Measurements from ENCODE around the gene RALY. TPM values are rescaled to one million over a fixed set of nuclear protein-coding genes. Genes with fewer than 3 reads are reported as not detected.
A peak's percentile ranks its signal among the peaks of the same experiment; 100 is the strongest.

RALY gene
- total RNA-seq, 4 donors from 2014 or later = 100 to 115 (median 106) TPM

DNA sequence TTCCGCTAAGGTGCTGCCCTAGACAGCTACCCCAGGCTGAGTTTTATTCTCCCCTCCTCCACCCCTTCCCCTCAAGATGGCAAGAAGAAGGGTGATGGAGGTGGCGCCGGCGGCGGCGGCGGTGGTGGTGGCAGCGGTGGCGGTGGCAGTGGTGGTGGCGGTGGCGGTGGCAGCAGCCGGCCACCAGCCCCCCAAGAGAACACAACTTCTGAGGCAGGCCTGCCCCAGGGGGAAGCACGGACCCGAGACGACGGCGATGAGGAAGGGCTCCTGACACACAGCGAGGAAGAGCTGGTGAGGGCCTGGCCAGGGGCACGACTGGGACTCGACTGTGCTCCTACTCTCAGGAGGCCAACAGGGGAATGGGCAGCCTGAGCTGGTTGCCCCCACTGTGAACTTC, 83.2 kb downstream of the RALY start:
- H3K27me3 ChIP-seq = no peaks in the 10 kb centered on the region
- H3K27ac ChIP-seq = no peak overlapping the region
- H3K4me1 ChIP-seq = no peaks in the 10 kb centered on the region
- DNase-seq = no peak
- TF ChIP-seq, protein P1, sequence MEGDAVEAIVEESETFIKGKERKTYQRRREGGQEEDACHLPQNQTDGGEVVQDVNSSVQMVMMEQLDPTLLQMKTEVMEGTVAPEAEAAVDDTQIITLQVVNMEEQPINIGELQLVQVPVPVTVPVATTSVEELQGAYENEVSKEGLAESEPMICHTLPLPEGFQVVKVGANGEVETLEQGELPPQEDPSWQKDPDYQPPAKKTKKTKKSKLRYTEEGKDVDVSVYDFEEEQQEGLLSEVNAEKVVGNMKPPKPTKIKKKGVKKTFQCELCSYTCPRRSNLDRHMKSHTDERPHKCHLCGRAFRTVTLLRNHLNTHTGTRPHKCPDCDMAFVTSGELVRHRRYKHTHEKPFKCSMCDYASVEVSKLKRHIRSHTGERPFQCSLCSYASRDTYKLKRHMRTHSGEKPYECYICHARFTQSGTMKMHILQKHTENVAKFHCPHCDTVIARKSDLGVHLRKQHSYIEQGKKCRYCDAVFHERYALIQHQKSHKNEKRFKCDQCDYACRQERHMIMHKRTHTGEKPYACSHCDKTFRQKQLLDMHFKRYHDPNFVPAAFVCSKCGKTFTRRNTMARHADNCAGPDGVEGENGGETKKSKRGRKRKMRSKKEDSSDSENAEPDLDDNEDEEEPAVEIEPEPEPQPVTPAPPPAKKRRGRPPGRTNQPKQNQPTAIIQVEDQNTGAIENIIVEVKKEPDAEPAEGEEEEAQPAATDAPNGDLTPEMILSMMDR (IDR thresholded peaks at IDR 0.05) = no peak
- TF ChIP-seq POLR2A (IDR thresholded peaks at IDR 0.05) = no peak
- peaks cover 0 to 90% (median 0%) of the 10 kb centered on the region in 3 donors for H3K36me3 ChIP-seq
- no peak overlapping the region for H3K4me3 ChIP-seq
- H3K9me3 ChIP-seq = no peaks in the 10 kb centered on the region

DNA sequence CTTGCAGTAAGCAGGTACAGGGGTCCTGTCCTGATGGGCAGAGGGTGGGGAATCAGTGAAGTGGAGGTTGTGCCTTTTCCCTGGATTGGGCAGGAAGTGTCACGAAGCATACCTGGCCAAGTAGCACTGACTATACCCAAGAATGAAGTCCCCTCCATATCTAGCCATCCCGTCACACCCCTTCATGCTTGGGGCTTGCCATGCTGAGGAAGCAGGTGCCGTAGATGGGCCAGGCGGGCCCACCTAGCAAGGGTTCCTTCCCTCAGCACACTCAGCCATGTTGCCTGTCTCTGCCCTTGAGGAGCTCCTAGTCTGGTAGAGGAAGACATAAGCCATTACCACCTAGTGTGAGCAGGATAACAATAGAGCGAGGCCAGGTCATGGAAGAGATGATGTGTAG, 84.8 kb downstream of the RALY start:
- TF ChIP-seq, protein P1 (IDR thresholded peaks at IDR 0.05) = no peak
- TF ChIP-seq POLR2A (IDR thresholded peaks at IDR 0.05) = no peak
- H3K27ac ChIP-seq = no peak overlapping the region
- DNase-seq = no peak
- no peaks in the 10 kb centered on the region for H3K27me3 ChIP-seq
- no peaks in the 10 kb centered on the region for H3K4me1 ChIP-seq
- no peak overlapping the region for H3K4me3 ChIP-seq
- H3K36me3 ChIP-seq = peaks cover 0 to 91% (median 0%) of the 10 kb centered on the region in 3 donors
- H3K9me3 ChIP-seq = no peaks in the 10 kb centered on the region

DNA sequence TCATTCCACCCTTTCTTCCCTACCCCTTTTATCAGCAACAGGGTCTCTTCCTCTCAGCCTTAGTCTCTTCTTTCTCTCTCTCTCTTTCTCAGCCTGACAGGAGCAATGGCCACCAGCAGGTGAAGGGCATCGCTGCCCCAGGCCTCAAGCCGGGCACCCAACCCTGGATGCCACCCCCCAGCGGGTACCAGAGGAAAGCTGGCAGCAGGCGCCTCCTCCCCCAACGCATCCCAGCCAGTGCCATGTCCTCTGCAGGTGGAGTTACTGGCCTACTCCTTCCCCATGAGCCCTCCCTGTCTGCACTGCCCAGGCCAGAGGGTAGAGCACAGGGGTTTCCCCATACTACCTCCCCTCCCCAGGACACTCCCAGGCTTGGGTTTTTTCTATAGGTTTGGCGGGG, 86.1 kb downstream of the RALY start:
- TF ChIP-seq, protein P1 (IDR thresholded peaks at IDR 0.05) = no peak
- no peak for TF ChIP-seq POLR2A (IDR thresholded peaks at IDR 0.05)
- peaks cover 0 to 91% (median 0%) of the 10 kb centered on the region in 3 donors for H3K36me3 ChIP-seq
- H3K9me3 ChIP-seq = no peaks in the 10 kb centered on the region
- no peaks in the 10 kb centered on the region for H3K27me3 ChIP-seq
- H3K4me1 ChIP-seq = no peaks in the 10 kb centered on the region
- H3K27ac ChIP-seq = no peak overlapping the region
- no peak overlapping the region for H3K4me3 ChIP-seq
- DNase-seq = no peak

DNA sequence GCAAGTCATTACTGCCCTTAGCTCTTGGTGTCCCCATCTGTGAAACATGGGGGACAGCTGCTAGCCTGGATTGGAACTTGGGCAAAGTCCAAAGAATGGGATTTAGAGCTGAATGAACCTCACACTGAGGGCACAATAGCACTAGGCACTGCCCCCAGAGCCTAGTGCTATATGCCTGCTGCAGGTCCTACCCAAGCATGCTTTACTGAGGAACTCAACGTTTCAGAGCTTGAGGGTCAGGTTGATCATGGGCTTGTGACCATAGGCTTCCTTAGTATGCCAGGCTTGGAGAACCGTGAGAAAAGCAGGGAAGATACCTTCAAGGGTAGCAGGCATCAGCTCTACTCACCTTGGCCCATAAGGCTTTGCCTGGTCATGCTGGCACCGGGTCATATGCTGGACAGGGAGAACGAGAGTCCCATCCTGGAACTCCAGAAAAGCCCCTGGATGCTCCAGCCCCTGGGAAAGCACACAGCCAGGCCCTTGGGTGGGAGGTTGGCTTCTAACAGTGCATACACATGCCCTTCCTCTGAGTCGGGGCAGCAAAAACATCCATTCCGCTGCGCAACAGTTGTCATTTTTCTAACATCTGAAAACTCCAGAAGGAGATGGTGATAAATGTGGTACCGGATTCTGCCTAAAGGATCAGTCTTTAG, 88.6 kb downstream of the RALY start:
- H3K27ac ChIP-seq = no peak overlapping the region

DNA sequence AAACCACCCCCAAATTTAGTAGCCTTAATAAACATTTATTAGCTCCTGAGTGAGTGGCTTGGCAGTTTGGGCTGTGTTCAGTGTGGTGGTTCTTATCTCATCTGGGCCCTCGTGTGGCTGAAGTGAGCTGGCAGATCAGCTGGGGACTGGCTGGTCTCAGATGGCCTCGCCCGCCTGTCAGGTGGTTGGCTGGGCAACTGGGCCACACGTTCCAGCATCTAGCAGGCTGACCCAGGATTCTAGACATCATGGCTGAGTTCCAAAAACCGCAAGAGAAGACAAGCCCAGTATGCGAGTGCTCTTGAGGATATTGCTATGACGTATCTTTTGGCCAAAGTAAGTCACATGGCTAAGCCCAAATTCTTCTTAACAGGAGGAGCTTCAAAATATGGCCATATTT, 89.4 kb downstream of the RALY start:
- Histone ChIP-seq H3K4me1 (no peaks in the 10 kb centered on the region), H3K9me3 (no peaks in the 10 kb centered on the region), H3K27ac (peak overlapping the region in 1 of 4 donors; percentile 42), H3K36me3 (peaks cover 0 to 90% (median 0%) of the 10 kb centered on the region in 3 donors), H3K4me3 (no peak overlapping the region), H3K27me3 (no peaks in the 10 kb centered on the region)
- TF ChIP-seq, protein P1 (IDR thresholded peaks at IDR 0.05) = peak in 1 of 6 experiments; percentile 3
- no peak for TF ChIP-seq POLR2A (IDR thresholded peaks at IDR 0.05)
- DNase-seq = peak in 1 of 3 donors; percentile 60

More for the DNA sequence above, 88.6 kb downstream of the RALY start:
- no peak for DNase-seq
- TF ChIP-seq POLR2A (IDR thresholded peaks at IDR 0.05) = no peak
- TF ChIP-seq, protein P1 (IDR thresholded peaks at IDR 0.05) = no peak
- H3K36me3 ChIP-seq = peaks cover 0 to 90% (median 0%) of the 10 kb centered on the region in 3 donors
- H3K27me3 ChIP-seq = no peaks in the 10 kb centered on the region
- no peaks in the 10 kb centered on the region for H3K9me3 ChIP-seq
- no peaks in the 10 kb centered on the region for H3K4me1 ChIP-seq
- H3K4me3 ChIP-seq = no peak overlapping the region

Measured in Peyer's patch (tissue), 4 donors.